Measurements from ENCODE around the gene ITGB1BP2.
"Not testable (repeated sequence)": the region's sequence is repeated elsewhere in the genome, so short reads cannot be mapped to it uniquely, and the experiment has no call there.

The ITGB1BP2 gene

GRCh38 chrX:71301195-71301924 is at the start of gene ITGB1BP2:
TSS of gene ITGB1BP2 (plus strand) at chrX:71301750. CDS start at chrX:71301807, 57 bp downstream.
- in situ Hi-C loops (cut with HindIII; ENCODE audit: low sequenced_read_pairs) = no loop called here
- no peak within 1 kb of the TSS for H3K4me3 ChIP-seq (ENCODE audit: low read depth, low read length)
- DNase-seq (ENCODE audit: low read depth) = peak; percentile 1
- TF ChIP-seq CTCF (IDR thresholded peaks at IDR 0.05; ENCODE audit: low read depth, low read length, missing control alignments) = no peak

- in situ Hi-C loops (cut with HindIII; ENCODE audit: low sequenced_read_pairs) = no loop called here
- no peak for TF ChIP-seq CTCF (IDR thresholded peaks at IDR 0.05; ENCODE audit: low read depth, low read length, missing control alignments)
- H3K4me3 ChIP-seq (ENCODE audit: low read depth, low read length) = peak overlapping the region; percentile 80
- no peak for DNase-seq (ENCODE audit: low read depth)
Measured at GRCh38 chrX:71252221-71252620, 49.3 kb upstream of the ITGB1BP2 start.

- DNase-seq (ENCODE audit: low read depth) = no peak
- in situ Hi-C loops (cut with HindIII; ENCODE audit: low sequenced_read_pairs) = no loop called here
- H3K4me3 ChIP-seq (ENCODE audit: low read depth, low read length) = peak overlapping the region; percentile 80
- peak; percentile 54 for TF ChIP-seq CTCF (IDR thresholded peaks at IDR 0.05; ENCODE audit: low read depth, low read length, missing control alignments)
Measured at GRCh38 chrX:71253253-71254091, 48.1 kb upstream of the ITGB1BP2 start.

- TF ChIP-seq CTCF (IDR thresholded peaks at IDR 0.05; ENCODE audit: low read depth, low read length, missing control alignments) = no peak
- H3K4me3 ChIP-seq (ENCODE audit: low read depth, low read length) = peak within 1 kb of the TSS; percentile 80
- in situ Hi-C loops (cut with HindIII; ENCODE audit: low sequenced_read_pairs) = no loop called here
- DNase-seq (ENCODE audit: low read depth) = peak; percentile 55
Measured at GRCh38 chrX:71254092-71254963, 47.2 kb upstream of the ITGB1BP2 start, which contains the start of gene ZMYM3. TSS of gene ZMYM3 (minus strand) at chrX:71254140. CDS start at chrX:71253255, 885 bp downstream.

GRCh38 chrX:71256051-71256450 is 45.5 kb upstream of the ITGB1BP2 start:
- H3K4me3 ChIP-seq (ENCODE audit: low read depth, low read length) = no peak overlapping the region
- no peak for TF ChIP-seq CTCF (IDR thresholded peaks at IDR 0.05; ENCODE audit: low read depth, low read length, missing control alignments)
- in situ Hi-C loops (cut with HindIII; ENCODE audit: low sequenced_read_pairs) = no loop called here
- DNase-seq (ENCODE audit: low read depth) = no peak

GRCh38 chrX:71256856-71257255 is 44.7 kb upstream of the ITGB1BP2 start:
- no peak for TF ChIP-seq CTCF (IDR thresholded peaks at IDR 0.05; ENCODE audit: low read depth, low read length, missing control alignments)
- DNase-seq (ENCODE audit: low read depth) = no peak
- in situ Hi-C loops (cut with HindIII; ENCODE audit: low sequenced_read_pairs) = no loop called here
- H3K4me3 ChIP-seq (ENCODE audit: low read depth, low read length) = no peak overlapping the region

- DNase-seq (ENCODE audit: low read depth); in situ Hi-C loops (cut with HindIII; ENCODE audit: low sequenced_read_pairs); H3K4me3 ChIP-seq (ENCODE audit: low read depth, low read length): not testable (repeated sequence)
Measured at GRCh38 chrX:71268624-71269023, 32.9 kb upstream of the ITGB1BP2 start.
